Measurements from ENCODE around the gene MKNK1.

MKNK1 gene

GRCh38 chr1:46646844-46647243 is 42.8 kb upstream of the MKNK1 start:
- no peak for TF ChIP-seq ZFP30 (CRISPR knock-in tag; IDR thresholded peaks at IDR 0.05)
- TF ChIP-seq, protein P1, sequence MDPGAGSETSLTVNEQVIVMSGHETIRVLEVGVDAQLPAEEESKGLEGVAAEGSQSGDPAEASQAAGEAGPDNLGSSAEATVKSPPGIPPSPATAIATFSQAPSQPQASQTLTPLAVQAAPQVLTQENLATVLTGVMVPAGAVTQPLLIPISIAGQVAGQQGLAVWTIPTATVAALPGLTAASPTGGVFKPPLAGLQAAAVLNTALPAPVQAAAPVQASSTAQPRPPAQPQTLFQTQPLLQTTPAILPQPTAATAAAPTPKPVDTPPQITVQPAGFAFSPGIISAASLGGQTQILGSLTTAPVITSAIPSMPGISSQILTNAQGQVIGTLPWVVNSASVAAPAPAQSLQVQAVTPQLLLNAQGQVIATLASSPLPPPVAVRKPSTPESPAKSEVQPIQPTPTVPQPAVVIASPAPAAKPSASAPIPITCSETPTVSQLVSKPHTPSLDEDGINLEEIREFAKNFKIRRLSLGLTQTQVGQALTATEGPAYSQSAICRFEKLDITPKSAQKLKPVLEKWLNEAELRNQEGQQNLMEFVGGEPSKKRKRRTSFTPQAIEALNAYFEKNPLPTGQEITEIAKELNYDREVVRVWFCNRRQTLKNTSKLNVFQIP (CRISPR knock-in tag; IDR thresholded peaks at IDR 0.05; ENCODE audit: borderline replicate concordance, low read depth): no peak
- no peak for TF ChIP-seq ARNTL (CRISPR knock-in tag; IDR thresholded peaks at IDR 0.05; ENCODE audit: borderline replicate concordance, low read depth)
- TF ChIP-seq ZC3H10 (CRISPR knock-in tag; IDR thresholded peaks at IDR 0.05): no peak
- no peak for ATAC-seq

DNA sequence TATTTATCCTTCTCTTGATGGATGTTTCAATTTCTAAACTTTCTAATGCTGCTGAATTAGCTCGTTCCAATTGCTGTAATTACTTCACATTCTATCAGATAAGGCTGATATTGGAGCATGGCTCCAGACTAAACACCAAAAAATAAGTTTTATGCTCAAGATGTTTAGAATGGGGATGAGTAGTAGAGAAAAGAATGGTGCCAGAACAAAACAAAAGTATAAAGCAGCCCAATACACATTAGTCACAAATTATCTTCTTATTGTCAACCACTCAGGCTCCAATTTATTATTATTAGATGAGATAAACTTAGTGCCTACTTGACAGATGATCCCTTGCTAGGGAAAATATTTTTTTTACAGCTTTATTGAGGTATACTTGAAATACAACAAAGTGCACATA is 42.3 kb upstream of the MKNK1 start:
- TF ChIP-seq, protein P2, sequence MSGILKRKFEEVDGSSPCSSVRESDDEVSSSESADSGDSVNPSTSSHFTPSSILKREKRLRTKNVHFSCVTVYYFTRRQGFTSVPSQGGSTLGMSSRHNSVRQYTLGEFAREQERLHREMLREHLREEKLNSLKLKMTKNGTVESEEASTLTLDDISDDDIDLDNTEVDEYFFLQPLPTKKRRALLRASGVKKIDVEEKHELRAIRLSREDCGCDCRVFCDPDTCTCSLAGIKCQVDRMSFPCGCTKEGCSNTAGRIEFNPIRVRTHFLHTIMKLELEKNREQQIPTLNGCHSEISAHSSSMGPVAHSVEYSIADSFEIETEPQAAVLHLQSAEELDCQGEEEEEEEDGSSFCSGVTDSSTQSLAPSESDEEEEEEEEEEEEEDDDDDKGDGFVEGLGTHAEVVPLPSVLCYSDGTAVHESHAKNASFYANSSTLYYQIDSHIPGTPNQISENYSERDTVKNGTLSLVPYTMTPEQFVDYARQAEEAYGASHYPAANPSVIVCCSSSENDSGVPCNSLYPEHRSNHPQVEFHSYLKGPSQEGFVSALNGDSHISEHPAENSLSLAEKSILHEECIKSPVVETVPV (CRISPR knock-in tag; IDR thresholded peaks at IDR 0.05): no peak
- peak; percentile 26; the same call in 1 of the 2 replicates for TF ChIP-seq ISL1 (CRISPR knock-in tag; IDR thresholded peaks at IDR 0.05)

DNA sequence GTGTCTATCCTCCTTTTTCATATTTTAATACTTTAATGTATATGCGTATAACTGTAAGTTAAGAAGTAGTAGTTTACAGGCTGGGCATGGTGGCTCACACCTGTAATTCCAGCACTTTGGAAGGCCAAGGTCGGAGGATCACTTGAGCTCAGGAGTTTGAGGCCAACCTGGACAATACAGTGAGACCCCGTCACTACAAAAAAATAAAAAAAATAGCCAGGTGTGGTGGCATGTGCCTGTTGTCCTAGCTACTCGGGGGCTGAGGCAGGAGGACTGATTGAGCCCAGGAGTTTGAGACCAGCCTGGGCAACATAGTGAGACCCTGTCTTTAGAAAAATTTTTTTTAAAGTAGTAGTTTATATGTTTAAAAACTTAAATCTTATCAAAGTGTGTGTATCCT is 41.7 kb upstream of the MKNK1 start:
- ATAC-seq: no peak
- no peak for TF ChIP-seq OSR1 (CRISPR knock-in tag; IDR thresholded peaks at IDR 0.05)
- TF ChIP-seq GLIS3 (CRISPR knock-in tag; IDR thresholded peaks at IDR 0.05): no peak
- TF ChIP-seq ZFP3 (CRISPR knock-in tag; IDR thresholded peaks at IDR 0.05): no peak
- no peak for TF ChIP-seq PATZ1 (CRISPR knock-in tag; IDR thresholded peaks at IDR 0.05; ENCODE audit: borderline replicate concordance)
- no peak for TF ChIP-seq RARB (CRISPR knock-in tag; IDR thresholded peaks at IDR 0.05)
- no peak for TF ChIP-seq ISL1 (CRISPR knock-in tag; IDR thresholded peaks at IDR 0.05)
- TF ChIP-seq, protein P2 (CRISPR knock-in tag; IDR thresholded peaks at IDR 0.05): no peak
- TF ChIP-seq TOX (CRISPR knock-in tag; IDR thresholded peaks at IDR 0.05; ENCODE audit: borderline replicate concordance): no peak
- TF ChIP-seq CSDC2 (CRISPR knock-in tag; IDR thresholded peaks at IDR 0.05): no peak
- TF ChIP-seq ZNF565 (CRISPR knock-in tag; conservative IDR thresholded peaks at IDR 0.05; ENCODE audit: low read depth): no peak
- no peak for TF ChIP-seq SNAI2 (CRISPR knock-in tag; IDR thresholded peaks at IDR 0.05)
- TF ChIP-seq BACH2 (CRISPR knock-in tag; IDR thresholded peaks at IDR 0.05; ENCODE audit: borderline replicate concordance): no peak
- no peak for TF ChIP-seq ZC3H10 (CRISPR knock-in tag; IDR thresholded peaks at IDR 0.05)
- no peak for TF ChIP-seq ZFP30 (CRISPR knock-in tag; IDR thresholded peaks at IDR 0.05)
- TF ChIP-seq, protein P1 (CRISPR knock-in tag; IDR thresholded peaks at IDR 0.05; ENCODE audit: borderline replicate concordance, low read depth): no peak
- TF ChIP-seq, protein P3, sequence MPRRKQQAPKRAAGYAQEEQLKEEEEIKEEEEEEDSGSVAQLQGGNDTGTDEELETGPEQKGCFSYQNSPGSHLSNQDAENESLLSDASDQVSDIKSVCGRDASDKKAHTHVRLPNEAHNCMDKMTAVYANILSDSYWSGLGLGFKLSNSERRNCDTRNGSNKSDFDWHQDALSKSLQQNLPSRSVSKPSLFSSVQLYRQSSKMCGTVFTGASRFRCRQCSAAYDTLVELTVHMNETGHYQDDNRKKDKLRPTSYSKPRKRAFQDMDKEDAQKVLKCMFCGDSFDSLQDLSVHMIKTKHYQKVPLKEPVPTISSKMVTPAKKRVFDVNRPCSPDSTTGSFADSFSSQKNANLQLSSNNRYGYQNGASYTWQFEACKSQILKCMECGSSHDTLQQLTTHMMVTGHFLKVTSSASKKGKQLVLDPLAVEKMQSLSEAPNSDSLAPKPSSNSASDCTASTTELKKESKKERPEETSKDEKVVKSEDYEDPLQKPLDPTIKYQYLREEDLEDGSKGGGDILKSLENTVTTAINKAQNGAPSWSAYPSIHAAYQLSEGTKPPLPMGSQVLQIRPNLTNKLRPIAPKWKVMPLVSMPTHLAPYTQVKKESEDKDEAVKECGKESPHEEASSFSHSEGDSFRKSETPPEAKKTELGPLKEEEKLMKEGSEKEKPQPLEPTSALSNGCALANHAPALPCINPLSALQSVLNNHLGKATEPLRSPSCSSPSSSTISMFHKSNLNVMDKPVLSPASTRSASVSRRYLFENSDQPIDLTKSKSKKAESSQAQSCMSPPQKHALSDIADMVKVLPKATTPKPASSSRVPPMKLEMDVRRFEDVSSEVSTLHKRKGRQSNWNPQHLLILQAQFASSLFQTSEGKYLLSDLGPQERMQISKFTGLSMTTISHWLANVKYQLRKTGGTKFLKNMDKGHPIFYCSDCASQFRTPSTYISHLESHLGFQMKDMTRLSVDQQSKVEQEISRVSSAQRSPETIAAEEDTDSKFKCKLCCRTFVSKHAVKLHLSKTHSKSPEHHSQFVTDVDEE (CRISPR knock-in tag; IDR thresholded peaks at IDR 0.05): no peak
- TF ChIP-seq TCF4 (CRISPR knock-in tag; IDR thresholded peaks at IDR 0.05; ENCODE audit: borderline replicate concordance): no peak
- no peak for TF ChIP-seq CREB5 (CRISPR knock-in tag; IDR thresholded peaks at IDR 0.05; ENCODE audit: low read depth)
- TF ChIP-seq ZNF70 (CRISPR knock-in tag; IDR thresholded peaks at IDR 0.05): no peak
- TF ChIP-seq PPARA (CRISPR knock-in tag; IDR thresholded peaks at IDR 0.05; ENCODE audit: borderline replicate concordance): no peak

More for the DNA sequence above, 42.3 kb upstream of the MKNK1 start:
- no peak for ATAC-seq
